ENCODE results near the gene GLIS1. TPM values are rescaled to one million over a fixed set of nuclear protein-coding genes. Genes with fewer than 3 reads are reported as not detected.

Gene GLIS1
- total RNA-seq, 1 donor from 2014 or later: not detected

GRCh38 chr1:53695116-53695515 lies 43.8 kb downstream of the GLIS1 start:
- intact Hi-C loops (cut with micrococcal nuclease): no loop called here

- intact Hi-C loops (cut with micrococcal nuclease): no loop called here
Observed at GRCh38 chr1:53694718-53695091, 44.3 kb downstream of the GLIS1 start.

- intact Hi-C loops (cut with micrococcal nuclease): no loop called here
Observed at GRCh38 chr1:53693773-53694717, 44.9 kb downstream of the GLIS1 start.

- intact Hi-C loops (cut with micrococcal nuclease): no loop called here
Observed at GRCh38 chr1:53693339-53693738, 45.6 kb downstream of the GLIS1 start.

- intact Hi-C loops (cut with micrococcal nuclease): no loop called here
Observed at GRCh38 chr1:53691326-53691725, 47.6 kb downstream of the GLIS1 start.

- intact Hi-C loops (cut with micrococcal nuclease): no loop called here
Observed at GRCh38 chr1:53690411-53690810, 48.6 kb downstream of the GLIS1 start.

- intact Hi-C loops (cut with micrococcal nuclease): loop anchor here (10.0 kb wide), 1 partner anchor 415 kb away; no protein-coding TSS in a partner anchor
Observed at GRCh38 chr1:53689736-53690326, 49.1 kb downstream of the GLIS1 start.

GRCh38 chr1:53689223-53689622 lies 49.7 kb downstream of the GLIS1 start:
- intact Hi-C loops (cut with micrococcal nuclease): loop anchor here (10.0 kb wide), 1 partner anchor 414 kb away; no protein-coding TSS in a partner anchor

GRCh38 chr1:53688381-53689102 lies 50.4 kb downstream of the GLIS1 start:
- intact Hi-C loops (cut with micrococcal nuclease): loop anchor here (10.0 kb wide), 1 partner anchor 414 kb away; no protein-coding TSS in a partner anchor

GRCh38 chr1:53687901-53688300 lies 51.1 kb downstream of the GLIS1 start:
- intact Hi-C loops (cut with micrococcal nuclease): loop anchor here (10.0 kb wide), 1 partner anchor 413 kb away; no protein-coding TSS in a partner anchor

GRCh38 chr1:53687426-53687825 lies 51.5 kb downstream of the GLIS1 start:
- intact Hi-C loops (cut with micrococcal nuclease): loop anchor here (10.0 kb wide), 1 partner anchor 413 kb away; no protein-coding TSS in a partner anchor

GRCh38 chr1:53686965-53687267 lies 52.0 kb downstream of the GLIS1 start:
- intact Hi-C loops (cut with micrococcal nuclease): loop anchor here (10.0 kb wide), 1 partner anchor 412 kb away; no protein-coding TSS in a partner anchor

- intact Hi-C loops (cut with micrococcal nuclease): loop anchor here (10.0 kb wide), 1 partner anchor 412 kb away; no protein-coding TSS in a partner anchor
Observed at GRCh38 chr1:53686091-53686964, 52.6 kb downstream of the GLIS1 start.

- intact Hi-C loops (cut with micrococcal nuclease): loop anchor here (10.0 kb wide), 1 partner anchor 411 kb away; no protein-coding TSS in a partner anchor
Observed at GRCh38 chr1:53685272-53686051, 53.5 kb downstream of the GLIS1 start.

- intact Hi-C loops (cut with micrococcal nuclease): loop anchor here (10.0 kb wide), 1 partner anchor 410 kb away; no protein-coding TSS in a partner anchor
Observed at GRCh38 chr1:53684741-53685140, 54.2 kb downstream of the GLIS1 start.

- intact Hi-C loops (cut with micrococcal nuclease): loop anchor here (10.0 kb wide), 1 partner anchor 409 kb away; no protein-coding TSS in a partner anchor
Observed at GRCh38 chr1:53683986-53684740, 54.8 kb downstream of the GLIS1 start.

GRCh38 chr1:53682881-53683280 lies 56.1 kb downstream of the GLIS1 start:
- intact Hi-C loops (cut with micrococcal nuclease): loop anchor here (1.0 to 10.0 kb wide), 2 partner anchors 198 to 408 kb away; no protein-coding TSS in a partner anchor

GRCh38 chr1:53681977-53682685 lies 56.8 kb downstream of the GLIS1 start:
- intact Hi-C loops (cut with micrococcal nuclease): loop anchor here (1.0 to 10.0 kb wide), 2 partner anchors 197 to 407 kb away; no protein-coding TSS in a partner anchor

All from T-helper 1 cell treated with Interleukin-12 subunit alpha and Interleukin-12 subunit beta and Interleukin-4 antibody, amounts not matched to agents 30 ng/mL and 1 ng/mL, for 36 hours (primary cell).